HG03196 (cell line): ENCODE measurements around the gene A1CF.
"Not testable (repeated sequence)": the region's sequence is repeated elsewhere in the genome, so short reads cannot be mapped to it uniquely, and the experiment has no call there.

Source experiments
- ATAC-seq: cut with Tn5 transposase; IDR thresholded peaks from one replicate; pipeline ENCODE4 v1.9.1; 2021; ENCODE audit not compliant: unreplicated experiment

Gene A1CF, protein sequence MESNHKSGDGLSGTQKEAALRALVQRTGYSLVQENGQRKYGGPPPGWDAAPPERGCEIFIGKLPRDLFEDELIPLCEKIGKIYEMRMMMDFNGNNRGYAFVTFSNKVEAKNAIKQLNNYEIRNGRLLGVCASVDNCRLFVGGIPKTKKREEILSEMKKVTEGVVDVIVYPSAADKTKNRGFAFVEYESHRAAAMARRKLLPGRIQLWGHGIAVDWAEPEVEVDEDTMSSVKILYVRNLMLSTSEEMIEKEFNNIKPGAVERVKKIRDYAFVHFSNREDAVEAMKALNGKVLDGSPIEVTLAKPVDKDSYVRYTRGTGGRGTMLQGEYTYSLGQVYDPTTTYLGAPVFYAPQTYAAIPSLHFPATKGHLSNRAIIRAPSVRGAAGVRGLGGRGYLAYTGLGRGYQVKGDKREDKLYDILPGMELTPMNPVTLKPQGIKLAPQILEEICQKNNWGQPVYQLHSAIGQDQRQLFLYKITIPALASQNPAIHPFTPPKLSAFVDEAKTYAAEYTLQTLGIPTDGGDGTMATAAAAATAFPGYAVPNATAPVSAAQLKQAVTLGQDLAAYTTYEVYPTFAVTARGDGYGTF

DNA sequence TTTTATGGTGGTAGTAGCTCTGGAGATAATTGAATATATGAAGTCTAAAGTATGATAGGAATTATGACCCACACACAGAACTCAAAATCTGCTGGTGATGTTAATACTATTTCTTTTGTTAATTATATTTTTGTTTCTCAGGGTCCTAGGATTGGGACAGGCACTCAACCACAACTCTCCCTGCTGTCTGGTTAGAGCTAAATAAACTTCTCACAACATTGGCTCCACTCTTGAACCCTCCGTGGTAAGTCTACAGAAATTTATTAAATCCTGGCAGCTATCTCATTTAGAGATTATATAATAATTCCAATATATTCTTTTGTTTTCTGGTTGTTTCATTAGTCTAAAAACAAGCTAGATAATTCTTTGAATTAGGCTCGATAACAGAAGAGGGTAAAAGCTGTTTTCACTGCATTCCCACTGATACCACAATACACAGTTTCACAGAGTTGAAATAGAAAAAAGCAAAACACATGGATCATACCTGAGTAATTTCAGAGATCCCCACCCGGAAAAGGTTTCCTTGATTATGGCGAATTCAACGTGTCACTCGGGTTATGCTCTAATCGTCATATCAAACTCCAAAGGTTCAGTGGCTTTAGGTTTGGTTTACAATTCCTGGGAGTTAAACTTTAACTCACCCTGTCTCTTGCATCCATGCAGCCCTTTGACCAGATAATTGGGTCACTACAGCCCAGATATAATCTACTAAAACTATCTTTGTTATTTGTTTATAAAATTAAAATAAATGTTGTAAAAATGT is at the start of gene A1CF:
A1CF (minus strand) TSS at position 531 of the 763 bp plus-strand sequence. CDS start 25,687 bp downstream, outside the sequence.
- no peak for ATAC-seq

DNA sequence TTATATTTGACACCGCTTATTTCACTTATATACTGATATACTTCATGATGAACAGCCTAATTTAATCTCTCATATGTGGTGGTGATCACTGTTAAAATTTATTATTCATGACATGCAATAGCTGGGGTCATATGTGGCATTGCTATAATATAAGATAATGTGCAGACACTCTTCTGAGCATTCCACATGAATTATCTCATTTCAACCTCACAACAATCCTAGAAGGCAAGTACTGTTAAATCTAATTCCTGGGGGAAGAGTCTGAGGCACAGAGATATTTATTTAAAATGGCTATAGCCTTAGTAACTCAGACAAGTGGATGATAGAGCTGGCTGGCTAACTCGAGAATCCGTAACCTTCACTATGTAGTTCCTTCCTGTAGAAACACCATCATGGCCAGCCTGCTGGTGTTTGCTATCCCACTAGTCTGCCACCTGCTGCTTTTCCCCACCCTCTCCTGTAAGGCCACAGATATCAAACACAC is 46.6 kb upstream of the A1CF start:
- ATAC-seq = no peak

DNA sequence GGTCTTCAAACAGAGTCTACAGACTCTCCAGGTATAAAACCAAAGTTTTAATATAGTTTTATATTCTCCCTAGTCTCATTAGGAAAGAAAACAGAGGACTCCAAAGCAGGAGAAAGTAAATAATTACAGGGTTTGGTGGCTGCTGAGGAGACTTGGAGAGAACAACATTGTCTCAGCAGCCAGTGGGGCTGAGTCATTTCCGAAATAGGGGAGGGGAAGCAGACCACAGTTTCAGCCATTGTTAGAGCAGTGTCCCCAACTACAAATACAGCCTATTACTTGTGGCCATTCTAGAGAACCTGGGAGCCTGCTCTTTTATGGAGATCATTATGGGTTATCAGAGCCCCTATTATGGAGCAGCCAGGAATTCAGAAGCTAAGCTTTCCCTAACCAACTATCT is 44.2 kb upstream of the A1CF start:
- no peak for ATAC-seq

DNA sequence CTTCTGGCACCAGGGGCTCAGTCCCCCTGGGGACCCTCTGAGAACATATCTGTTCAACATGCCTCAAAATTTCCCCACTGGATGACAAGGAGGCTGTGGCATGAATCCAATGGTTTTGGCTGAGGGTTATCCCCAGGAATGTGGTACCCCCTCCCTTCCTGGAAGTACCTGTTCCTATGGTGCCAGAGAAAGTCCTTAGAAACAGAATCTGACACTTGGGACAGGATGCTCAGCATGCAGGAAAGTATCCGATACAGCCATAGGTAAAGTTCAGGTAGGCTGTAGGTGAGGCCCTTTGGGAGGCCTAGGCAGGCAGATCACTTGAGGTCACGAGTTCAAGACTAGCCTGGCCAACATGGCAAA is 42.7 kb upstream of the A1CF start:
- ATAC-seq = no peak

DNA sequence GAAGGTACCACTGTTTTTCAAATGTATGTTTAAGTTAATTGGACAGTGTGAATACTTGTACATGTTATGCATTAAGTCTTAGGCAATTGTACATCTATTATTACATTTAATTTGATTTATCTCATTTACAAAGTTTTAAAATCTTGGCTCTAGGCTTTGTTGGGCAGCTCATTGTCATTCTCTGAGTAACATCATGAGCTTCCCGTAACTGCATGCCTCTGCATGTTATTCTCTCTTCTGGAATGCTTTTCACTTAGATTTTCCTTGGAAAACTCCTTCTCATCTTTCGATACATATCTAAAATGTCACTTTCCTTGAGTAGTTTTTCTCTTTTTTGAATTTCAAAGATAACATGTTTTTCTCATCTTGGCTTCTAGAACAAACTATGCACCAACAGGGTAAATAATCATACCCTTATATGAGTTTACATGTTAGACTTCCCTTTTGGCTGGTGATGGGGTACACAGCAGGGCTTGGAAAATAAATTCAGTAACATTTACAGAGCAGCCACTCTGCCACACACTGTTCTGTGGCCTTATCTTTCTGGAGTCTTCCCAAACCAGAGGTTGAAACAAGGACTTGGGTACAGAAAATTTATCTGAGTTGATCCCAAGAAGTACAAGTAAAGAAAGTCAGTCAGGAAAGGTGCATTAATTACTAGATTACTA is 42.2 kb upstream of the A1CF start:
- no peak for ATAC-seq

DNA sequence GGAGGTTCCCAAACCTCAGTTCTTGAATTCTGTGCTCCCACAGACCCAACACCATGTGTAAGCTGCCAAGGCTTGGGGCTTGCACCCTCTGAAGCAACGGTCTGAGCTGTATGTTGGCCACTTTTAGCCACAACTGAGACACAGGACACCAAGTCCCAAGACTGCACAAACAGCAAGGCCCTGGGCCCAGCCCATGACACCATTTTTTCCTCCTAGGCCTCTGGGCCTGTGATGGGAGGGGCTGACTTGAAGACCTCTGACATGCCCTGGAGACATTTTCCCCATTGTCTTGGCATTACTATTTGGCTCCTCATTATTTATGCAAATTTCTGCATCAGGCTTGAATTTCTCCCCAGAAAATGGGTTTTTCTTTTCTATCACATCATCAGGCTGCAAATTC is 38.0 kb upstream of the A1CF start:
- ATAC-seq = not testable (repeated sequence)

DNA sequence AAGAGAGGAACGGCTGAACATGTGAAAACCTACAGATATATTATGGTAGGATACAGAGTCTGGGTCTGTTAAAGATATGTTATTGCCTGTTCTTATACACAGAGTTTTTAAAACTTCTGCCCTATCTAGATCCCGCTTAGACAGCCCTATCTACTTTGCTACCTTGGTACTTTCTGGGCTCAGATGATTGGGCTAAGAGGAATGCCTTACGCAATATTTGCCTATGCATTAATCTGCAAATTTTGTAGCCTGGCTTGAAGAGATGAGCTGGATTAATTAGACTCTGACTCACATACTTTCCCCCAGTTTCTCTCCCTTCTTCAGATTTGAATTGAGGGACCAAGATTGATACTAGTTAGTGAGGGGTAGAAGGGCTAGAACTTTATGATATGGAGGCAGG is 33.6 kb upstream of the A1CF start:
- no peak for ATAC-seq

DNA sequence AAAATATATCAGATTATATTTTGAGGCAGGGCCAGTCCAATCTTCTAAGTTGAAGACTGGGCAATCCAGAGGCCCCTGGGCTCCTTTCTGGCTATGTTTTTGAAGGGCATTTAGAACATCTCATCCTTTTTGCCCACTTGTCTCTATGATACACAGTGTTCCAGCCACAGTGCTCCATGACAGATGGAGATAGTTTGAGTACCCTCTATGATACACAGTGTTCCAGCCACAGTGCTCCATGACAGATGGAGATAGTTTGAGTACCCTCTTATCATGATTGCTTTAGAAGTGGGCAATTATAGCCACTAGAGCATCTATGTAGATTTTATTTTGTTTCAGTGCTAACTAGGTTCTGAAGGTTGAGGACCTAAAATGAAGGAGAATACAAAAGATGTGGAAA is 33.1 kb upstream of the A1CF start:
- ATAC-seq = no peak

DNA sequence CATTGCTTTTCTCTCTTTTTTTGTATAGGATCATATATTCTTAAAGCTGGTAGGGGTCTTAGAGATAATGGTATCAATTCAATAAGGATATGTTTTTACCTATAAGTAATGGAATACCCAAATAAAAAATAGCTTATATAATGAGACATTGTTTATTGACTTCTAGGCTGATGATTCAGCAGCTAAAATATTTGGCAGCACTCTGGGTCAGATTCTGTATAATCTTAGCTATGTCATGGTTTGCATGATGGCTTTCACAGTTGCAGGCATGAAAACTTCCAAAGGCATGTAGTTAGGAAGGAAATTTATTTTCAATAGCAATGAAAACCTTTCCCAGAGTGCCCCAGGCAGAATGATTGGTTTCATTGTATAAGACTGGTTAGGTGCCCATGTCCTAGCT is 32.1 kb upstream of the A1CF start:
- ATAC-seq = no peak

DNA sequence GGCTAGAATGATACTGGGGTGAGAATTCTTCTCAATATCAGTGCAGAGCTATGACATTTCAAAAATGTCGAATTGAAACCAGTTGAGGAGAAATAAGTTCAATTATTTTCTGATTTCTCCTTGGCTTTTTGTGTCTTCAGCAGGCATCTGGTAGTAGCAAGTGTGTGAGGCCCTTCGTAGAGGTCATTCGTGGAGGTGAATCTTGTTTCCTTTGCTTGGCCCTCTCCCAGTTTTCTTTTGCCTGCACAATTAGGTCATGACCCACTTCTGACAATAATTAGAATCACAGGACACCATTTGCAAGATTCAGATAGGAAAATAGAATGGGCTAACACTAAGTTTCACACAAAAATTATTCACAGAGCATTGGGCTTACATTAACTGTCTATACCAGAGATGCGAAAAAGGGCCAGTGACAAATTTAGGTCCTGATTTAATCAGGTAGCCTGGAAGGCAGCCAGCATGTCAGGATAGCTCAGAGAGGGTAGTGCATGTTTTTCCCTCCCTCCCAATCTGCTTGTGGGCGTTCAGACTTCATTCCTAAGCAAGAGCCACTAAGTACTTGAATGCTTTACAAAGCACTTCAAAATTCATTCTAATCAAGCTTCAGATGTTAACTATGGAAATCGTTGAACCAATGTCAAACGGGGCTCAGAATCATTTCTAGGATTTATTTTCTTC is 24.0 kb upstream of the A1CF start:
- ATAC-seq = no peak

DNA sequence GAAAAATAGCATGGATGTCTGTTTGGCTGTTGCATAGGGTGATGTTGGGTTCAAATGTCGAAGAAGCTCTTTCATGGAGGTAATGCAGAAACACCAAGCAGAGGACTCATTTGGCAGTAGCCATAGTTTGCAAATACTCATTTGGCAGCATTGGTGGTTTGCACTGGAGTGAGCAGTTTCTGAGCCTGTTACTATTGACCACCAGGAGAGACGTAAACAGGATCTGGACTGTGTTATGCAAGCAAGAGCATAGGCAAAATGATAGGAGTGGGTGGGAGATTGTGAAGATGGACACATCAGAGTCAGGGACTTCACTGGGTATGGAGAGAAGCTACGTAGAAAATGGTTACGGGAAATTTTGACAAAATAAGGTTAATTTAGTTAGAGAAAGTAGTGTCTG is 22.9 kb upstream of the A1CF start:
- no peak for ATAC-seq

DNA sequence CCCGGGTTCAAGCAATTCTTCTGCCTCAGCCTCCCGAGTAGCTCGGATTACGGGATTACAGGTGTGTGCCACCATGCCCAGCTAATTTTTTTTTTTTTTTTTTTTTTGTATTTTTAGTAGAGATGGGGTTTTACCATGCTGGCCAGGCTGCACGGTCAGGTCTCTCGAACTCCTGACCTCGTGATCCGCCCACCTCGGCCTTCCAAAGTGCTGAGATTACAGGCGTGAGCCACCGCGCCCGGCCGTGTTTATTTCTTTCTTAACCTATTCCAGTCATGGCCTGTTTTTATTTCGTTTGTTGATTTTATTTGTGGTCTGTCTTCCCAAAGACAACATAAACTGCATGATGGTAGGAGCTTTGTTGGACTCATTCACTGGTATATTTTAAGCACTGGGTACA is 20.4 kb upstream of the A1CF start:
- ATAC-seq = not testable (repeated sequence)

DNA sequence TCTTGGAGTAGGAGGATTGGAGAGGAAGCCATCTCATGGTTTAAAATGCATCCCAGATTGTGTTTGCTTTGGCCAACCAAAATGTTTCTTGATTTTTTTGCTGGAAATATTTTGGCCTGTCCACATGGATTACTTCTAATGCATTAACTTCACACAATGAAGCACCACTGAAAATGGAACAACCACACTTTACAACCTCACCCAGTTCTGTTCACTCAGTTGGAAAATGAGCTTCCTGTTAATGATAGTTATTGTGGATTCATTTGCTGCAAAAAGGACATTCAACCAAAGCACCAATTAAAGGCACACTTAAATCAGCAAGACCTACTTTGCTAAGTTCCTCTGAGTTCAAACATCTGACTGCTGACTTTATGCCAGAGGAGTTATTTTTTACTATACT is 11.3 kb upstream of the A1CF start:
- no peak for ATAC-seq

DNA sequence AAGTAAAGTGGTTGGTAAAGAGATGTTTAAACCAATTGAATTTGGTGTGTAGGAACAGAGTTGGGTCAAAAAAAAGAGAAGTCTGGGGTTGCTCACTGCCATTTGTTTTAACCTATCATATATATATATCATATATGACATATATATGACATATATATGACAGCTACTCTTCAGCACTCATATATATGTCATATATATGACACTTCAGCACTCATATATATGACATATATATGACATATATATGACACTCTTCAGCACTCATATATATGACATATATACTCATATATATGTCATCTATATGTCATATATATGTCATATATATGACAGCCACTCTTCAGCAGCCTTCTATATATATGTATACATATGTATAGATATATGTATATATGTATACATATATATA is 8.9 kb upstream of the A1CF start:
- no peak for ATAC-seq

DNA sequence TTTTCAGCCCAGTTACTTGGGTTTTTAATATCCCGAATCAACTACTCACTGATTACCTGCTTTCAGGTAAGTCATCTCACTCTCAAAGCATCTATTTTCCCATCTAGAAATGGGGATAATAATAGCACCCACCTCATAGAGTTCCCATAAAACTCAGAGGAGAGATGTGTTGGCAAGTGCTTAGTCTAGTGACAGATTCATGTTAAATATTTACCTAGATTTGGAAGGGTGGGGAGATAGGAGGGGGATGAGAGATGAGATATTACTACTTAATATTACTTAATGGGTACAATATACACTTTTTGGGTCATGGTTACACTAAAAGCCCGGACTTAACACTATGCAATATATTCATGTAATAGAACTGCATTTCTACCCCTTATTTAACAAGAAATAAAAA is 7.0 kb upstream of the A1CF start:
- ATAC-seq = no peak

DNA sequence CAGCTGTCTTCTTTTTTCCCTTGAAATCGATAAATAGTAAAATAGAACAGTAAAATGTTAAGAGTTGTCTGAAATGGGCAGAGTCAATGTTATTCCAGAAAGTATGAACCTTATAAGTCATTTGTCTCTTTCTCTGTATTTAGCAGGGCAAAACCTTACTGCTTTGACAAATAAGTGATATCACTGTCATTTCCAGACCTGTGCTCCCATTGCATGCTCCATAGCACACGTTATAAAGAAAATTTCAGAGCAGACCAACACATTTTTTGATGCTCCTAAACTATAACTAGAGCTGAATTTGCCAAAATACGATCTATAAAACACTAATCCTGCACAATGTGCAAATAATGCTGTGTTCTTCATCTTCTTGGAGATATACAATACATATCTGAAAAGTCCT is 1.1 kb downstream of the A1CF start:
- ATAC-seq = no peak

DNA sequence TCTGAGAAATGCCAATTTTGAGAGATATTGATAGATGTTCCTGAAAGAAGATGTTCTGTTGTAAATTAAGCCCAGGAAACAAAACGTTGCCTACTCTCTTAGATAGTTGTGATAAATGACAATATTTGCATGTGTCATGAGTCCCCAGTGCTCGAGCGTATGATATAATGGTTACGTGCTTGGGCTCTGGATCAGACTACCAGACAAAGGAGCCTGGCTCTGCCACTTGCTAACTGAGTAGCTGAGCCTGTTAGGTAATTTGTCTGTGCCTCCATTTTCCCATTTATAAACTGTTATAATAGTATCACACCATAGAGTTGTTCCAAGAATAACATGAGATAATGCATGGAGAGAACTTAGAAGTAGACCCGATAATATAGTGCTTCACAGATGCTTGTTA is 1.8 kb downstream of the A1CF start:
- no peak for ATAC-seq

DNA sequence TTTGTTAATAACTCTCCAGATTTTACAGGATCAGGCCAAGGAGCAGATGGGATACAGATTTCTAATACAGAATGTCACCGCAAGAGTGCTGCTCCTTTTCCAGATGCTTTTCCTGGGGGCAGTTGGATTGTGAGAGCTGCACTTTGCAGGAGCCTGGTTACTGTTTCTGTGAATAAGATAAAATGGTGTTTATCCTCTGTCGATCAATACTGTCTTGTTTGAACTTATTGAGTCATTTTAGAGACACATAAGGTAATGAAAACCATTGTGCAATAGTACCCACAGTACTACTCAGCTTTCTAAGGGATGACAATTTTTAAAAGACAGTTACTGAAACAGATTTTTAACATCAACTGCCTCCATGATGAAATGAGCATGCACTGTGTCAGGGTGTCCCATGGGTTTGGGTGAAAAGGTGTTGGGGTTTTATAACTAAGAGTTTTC is 2.9 kb downstream of the A1CF start:
- no peak for ATAC-seq

DNA sequence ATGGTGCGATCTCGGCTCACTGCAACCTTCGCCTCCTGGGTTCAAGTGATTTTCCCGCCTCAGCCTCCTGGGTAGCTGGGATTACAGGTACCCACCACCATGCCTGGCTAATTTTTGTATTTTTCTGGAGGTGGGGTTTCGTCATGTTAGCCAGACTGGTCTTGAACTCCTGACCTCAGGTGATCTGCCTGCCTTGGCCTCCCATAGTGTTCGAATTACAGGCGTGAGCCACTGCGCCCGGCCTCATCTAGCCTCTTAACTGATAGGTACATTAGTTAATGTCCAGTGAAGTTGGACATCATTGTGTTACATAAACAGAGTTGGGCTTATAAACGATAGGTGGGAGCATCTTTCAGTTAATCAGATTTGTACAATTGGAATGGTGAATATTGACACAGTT is 4.4 kb downstream of the A1CF start:
- ATAC-seq = not testable (repeated sequence)

DNA sequence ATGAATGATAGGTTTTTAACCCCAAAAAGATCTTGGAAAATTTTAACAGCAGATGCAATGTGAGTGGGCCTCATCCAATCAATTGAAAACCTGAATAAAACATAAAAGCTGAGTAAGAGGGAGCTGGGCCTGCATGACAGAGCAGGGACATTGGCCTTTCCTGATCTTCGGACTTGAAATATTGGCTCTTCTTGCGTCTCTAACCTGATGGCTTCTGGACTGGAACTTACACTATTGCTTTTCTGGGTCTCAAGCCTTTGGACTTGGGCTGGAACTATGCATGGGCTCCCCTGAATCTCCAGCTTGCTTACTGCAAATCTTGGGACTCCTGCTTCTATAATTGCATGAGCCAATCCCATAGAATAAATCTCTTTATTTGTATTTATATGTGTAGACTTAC is 9.0 kb downstream of the A1CF start:
- no peak for ATAC-seq

DNA sequence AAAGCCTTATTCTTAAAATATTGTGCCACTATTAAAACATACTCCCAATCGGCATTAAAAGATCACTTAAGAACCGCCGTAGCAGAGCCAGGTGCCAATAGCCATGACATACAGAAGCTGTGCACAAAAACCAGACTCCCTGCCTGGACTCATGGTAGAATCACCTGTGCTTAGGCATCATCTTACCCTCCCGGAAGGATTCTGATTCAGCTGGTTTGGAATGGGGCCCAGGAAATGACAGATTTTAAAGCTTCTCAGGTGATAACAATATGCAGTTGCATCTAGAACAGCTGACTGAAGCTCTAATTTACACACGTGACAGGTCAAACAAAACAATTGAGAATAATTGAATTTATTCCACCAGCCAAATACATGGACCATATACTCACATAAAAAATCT is 10.7 kb downstream of the A1CF start:
- no peak for ATAC-seq
